Left ventricle myocardium inferior (tissue), 1 donor: ENCODE measurements around the gene UBE4A. TPM values are rescaled to one million over a fixed set of nuclear protein-coding genes. Genes with fewer than 3 reads are reported as not detected.

Experiments used
- DNase-seq: peaks from one replicate; pipeline ENCODE4 v3.0.0-alpha.2; 2020
- H3K27ac ChIP-seq: fragments of 200-600 bp; replicated peaks from 2 replicates; pipeline ENCODE4 v1.8.0; 2021
- H3K27me3 ChIP-seq: fragments of 200-600 bp; 2 replicates; pipeline ENCODE4 v1.8.0; 2021; ENCODE audit warnings: low read depth
- H3K36me3 ChIP-seq: fragments of 200-600 bp; 2 replicates; pipeline ENCODE4 v1.8.0; 2021
- H3K4me1 ChIP-seq: fragments of 200-600 bp; 2 replicates; pipeline ENCODE4 v1.8.0; 2021
- H3K4me3 ChIP-seq: fragments of 200-600 bp; 2 replicates; pipeline ENCODE4 v1.8.0; 2021; ENCODE audit warnings: mild to moderate bottlenecking, moderate library complexity
- H3K9me3 ChIP-seq: fragments of 200-600 bp; replicated peaks from 2 replicates; pipeline ENCODE4 v1.8.0; 2021
- intact Hi-C: fragments of 100-400 bp; cut with micrococcal nuclease; formaldehyde crosslinking; loops from one replicate; pipeline ENCODE4 v1.11.0; 2022
- total RNA-seq: library from RNA; stranded (reverse); fragmentation: NEBNext Ultra II Directional; extraction: Animal tissue kit (Norgen Biotek cat#: 25700); gene quantifications from one replicate; pipeline ENCODE4 v1.2.1, GENCODE V29; 2021
- TF ChIP-seq, protein P1 (sequence below): fragments of 200-600 bp; IDR thresholded peaks from 2 replicates; pipeline ENCODE4 v1.8.0; 2021; ENCODE audit warnings: antibody characterized with exemption, mild to moderate bottlenecking, borderline replicate concordance
- donor health status: DM: no; HTN: yes; CAD: no; lungs with severe emphysema.

UBE4A gene
- total RNA-seq, 1 donor from 2014 or later: 32.6 TPM

DNA sequence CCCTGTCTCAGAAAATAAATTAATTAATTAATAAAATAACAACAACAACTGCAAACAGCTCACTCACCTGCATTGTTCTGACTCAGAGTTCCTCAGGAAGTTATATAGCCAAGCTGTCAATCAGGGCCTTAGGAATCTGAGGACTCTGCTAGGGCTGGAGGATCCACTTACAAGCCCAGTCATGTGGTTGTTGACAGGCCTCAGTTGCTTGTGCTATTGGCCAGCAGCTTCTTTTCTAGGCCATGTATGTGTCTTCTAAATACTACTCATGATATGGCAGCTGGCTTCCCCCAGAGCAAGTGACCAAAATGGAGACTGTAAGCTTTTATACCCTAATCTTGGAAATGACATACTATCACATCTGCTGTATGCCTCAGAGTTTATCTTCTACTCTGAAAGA lies 21.2 kb downstream of the UBE4A start:
- H3K27ac ChIP-seq: peak overlapping the region; percentile 30
- H3K36me3 ChIP-seq: peaks cover 96% of the 10 kb centered on the region

DNA sequence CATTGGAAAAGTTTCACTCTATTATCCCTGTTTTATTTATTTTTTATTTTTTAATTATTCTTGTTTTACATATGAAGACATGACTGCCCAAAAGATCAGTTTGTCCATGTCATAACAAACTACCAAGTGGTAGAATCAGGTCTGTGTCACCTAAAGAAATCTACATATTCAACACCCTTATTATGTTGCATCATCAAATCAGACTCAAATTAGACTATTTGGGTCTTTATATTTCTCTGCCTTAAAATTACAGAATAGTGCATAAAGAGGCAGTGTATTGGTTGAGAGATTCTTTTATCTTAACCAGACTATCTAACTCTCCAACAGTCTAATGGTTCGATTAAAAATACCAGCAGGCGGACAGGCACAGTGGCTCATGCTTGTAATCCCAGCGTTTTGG lies 23.6 kb downstream of the UBE4A start:
- Histone ChIP-seq H3K27ac (no peak overlapping the region), H3K36me3 (peaks cover 98% of the 10 kb centered on the region), H3K9me3 (no peaks in the 10 kb centered on the region), H3K27me3 (no peaks in the 10 kb centered on the region), H3K4me1 (peaks cover 7% of the 10 kb centered on the region), H3K4me3 (no peak overlapping the region)
- intact Hi-C loops: loop anchor here (5.0 kb wide), 1 partner anchor 109 kb away; no protein-coding TSS in a partner anchor
- TF ChIP-seq, protein P1, sequence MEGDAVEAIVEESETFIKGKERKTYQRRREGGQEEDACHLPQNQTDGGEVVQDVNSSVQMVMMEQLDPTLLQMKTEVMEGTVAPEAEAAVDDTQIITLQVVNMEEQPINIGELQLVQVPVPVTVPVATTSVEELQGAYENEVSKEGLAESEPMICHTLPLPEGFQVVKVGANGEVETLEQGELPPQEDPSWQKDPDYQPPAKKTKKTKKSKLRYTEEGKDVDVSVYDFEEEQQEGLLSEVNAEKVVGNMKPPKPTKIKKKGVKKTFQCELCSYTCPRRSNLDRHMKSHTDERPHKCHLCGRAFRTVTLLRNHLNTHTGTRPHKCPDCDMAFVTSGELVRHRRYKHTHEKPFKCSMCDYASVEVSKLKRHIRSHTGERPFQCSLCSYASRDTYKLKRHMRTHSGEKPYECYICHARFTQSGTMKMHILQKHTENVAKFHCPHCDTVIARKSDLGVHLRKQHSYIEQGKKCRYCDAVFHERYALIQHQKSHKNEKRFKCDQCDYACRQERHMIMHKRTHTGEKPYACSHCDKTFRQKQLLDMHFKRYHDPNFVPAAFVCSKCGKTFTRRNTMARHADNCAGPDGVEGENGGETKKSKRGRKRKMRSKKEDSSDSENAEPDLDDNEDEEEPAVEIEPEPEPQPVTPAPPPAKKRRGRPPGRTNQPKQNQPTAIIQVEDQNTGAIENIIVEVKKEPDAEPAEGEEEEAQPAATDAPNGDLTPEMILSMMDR: no peak
- no peak for DNase-seq

More for the DNA sequence above, 21.2 kb downstream of the UBE4A start:
- DNase-seq: no peak
- TF ChIP-seq, protein P1: no peak
- Histone ChIP-seq H3K4me3 (no peak overlapping the region), H3K9me3 (no peaks in the 10 kb centered on the region), H3K27me3 (no peaks in the 10 kb centered on the region), H3K4me1 (peaks cover 7% of the 10 kb centered on the region)
- intact Hi-C loops: loop anchor here (5.0 kb wide), 1 partner anchor 112 kb away; no protein-coding TSS in a partner anchor

DNA sequence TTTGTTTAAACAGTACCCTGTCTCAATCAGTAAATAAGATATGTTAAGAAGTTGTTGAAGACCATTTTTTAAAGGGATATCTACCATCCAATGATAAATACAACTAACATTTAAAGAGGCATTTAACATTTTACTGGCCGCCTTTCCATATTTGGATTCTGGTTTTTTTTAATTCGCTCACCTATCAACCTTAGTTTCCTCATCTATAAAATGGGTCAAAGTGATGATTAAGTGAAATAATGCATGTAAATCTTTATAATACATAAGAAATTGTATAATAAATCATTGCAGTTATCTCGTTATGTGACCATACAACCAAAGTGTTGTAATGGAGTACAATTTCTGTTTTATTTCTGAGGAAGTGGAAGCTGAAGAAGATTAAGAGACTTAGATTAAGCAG lies 24.3 kb downstream of the UBE4A start:
- Histone ChIP-seq H3K27ac (no peak overlapping the region), H3K9me3 (no peaks in the 10 kb centered on the region), H3K4me3 (no peak overlapping the region), H3K27me3 (no peaks in the 10 kb centered on the region), H3K36me3 (peaks cover 98% of the 10 kb centered on the region), H3K4me1 (peaks cover 7% of the 10 kb centered on the region)
- TF ChIP-seq, protein P1: no peak
- intact Hi-C loops: loop anchor here (5.0 kb wide), 1 partner anchor 109 kb away; no protein-coding TSS in a partner anchor
- DNase-seq: no peak

DNA sequence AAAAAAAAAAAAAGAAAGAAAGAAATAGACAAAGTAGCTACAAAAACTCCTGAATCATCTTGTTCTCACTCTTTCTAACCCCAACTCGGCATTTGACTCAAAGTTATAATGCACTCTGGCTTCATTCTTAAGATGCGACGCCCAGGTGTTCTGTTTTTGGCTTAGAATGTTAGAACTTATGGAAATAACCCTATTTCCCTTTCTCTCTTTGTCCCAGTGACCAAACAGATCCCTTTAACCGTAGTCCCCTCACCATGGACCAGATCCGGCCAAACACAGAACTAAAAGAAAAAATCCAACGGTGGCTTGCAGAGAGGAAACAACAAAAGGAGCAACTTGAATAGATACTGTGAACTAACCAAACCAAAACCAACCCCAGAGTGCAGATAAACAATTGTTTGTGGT lies 36.7 kb downstream of the UBE4A start:
- intact Hi-C loops: no loop called here
- TF ChIP-seq, protein P1: no peak
- Histone ChIP-seq H3K4me3 (no peak overlapping the region), H3K4me1 (peaks cover 9% of the 10 kb centered on the region), H3K27ac (no peak overlapping the region), H3K27me3 (no peaks in the 10 kb centered on the region), H3K9me3 (no peaks in the 10 kb centered on the region), H3K36me3 (peaks cover 66% of the 10 kb centered on the region)
- DNase-seq: no peak

DNA sequence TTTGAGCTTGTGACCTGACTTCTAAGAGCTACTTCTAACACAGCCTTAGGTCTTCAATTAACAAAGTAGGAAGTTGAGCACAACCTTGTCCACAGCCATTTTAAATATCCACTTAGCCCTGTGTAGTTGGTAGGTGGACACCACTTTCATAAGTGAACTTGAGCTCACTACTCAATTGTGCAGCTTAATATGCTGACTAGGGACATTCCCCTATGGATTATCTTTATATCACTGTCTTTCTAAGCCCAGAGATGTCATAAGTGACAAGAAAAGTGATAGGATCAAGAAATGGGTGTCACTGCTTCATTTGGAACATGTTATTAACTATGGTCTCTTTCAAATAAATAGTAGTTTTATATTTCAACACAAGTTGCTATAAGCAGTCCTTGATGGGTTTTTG lies 38.0 kb downstream of the UBE4A start:
- no peak overlapping the region for H3K27ac ChIP-seq
- no peak overlapping the region for H3K4me3 ChIP-seq
- H3K27me3 ChIP-seq: no peaks in the 10 kb centered on the region
- TF ChIP-seq, protein P1: no peak
- peaks cover 19% of the 10 kb centered on the region for H3K4me1 ChIP-seq
- intact Hi-C loops: no loop called here
- no peak for DNase-seq
- no peaks in the 10 kb centered on the region for H3K9me3 ChIP-seq
- peaks cover 53% of the 10 kb centered on the region for H3K36me3 ChIP-seq
